Measurements from ENCODE around the gene CDC14B.

The CDC14B gene

GRCh38 chr9:96480736-96481135 is 138.9 kb downstream of the CDC14B start:
- DNase-seq, result no peak

DNA sequence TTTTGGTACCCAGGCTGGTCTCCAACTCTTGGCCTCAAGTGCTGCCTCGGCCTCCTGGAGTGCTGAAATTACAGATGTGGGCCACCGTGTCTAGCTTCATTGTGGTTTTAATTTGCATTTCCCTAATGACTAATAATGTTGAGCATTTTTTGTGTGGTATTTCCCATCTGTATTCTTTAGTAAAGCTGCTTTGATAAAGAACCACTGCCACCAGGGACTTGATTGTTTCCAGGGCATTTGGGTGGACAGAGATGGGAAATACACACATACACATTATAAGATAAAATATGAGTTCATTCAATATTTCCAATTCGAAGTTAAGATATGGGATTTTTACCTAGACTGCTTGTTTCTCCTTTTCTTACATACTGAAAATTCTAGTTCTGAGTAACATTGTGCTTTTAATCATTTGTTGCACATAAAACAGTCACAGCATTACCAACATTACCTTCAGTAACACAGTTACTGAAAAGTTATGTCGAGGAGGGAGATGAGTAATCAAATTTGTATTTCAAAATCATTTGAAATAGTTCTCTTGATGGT is 140.7 kb downstream of the CDC14B start:
- no peak for DNase-seq

DNA sequence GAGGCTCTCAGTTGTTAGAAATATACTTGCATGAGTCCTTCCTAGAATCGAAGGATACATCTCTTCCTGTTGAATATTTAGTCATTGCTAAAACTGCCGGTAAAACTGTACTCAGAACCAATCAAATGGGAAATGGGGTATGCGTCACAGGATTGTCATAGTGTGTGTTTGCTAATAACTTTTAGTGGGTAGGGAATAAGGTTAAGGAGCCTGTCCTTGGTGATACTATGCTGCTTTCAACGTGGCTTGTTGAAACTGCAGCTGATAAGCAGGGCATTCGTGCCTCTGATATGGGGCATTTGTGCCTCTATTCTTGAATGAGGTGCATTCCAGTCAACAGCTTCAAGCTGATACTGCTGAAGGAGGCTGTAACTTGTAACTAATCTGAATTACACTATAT is 143.1 kb downstream of the CDC14B start:
- no peak for DNase-seq

DNA sequence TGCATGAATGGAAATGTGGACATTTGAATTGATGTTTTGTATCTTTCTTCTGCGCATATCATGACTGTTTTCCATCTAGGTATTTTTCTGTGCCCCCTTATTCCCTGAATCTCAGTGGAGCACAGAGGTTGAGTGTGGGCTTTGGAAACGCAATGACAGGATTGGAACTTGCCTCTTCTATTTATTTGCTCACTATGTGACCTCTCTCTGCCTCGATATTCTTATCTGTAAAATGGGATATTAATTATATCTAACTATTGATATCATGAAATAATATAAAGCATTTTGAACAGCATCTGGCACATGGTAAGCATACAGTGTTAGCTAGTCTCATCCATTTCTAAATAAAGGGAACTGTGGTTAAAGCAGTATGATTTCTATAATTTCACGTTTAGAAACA is 143.6 kb downstream of the CDC14B start:
- no peak for DNase-seq

GRCh38 chr9:96467784-96468183 is 151.9 kb downstream of the CDC14B start:
- DNase-seq, result no peak

DNA sequence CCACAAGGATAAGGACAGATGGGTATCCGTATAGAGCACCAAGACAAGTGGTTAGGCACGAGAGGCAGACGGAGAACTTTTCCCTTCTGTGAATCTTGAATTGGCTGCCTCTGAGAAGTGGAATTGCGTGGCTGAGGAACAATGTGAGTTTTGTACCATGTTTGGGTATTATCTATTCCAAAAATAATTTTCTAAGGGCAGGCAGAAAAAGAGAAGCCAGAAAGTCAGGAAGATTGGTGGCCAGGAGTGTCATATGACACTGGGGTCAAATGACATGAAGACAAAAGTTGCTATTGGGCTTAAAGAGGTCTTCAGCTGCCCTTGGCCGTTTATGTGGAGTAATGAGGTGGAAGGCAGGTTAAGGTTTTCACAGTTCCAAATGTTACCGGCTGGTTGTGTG is 155.2 kb downstream of the CDC14B start:
- no peak for DNase-seq

- peak in 1 of 3 experiments; percentile 15 for DNase-seq
Observed at GRCh38 chr9:96462541-96462940, 157.1 kb downstream of the CDC14B start.

- DNase-seq, result no peak
Observed at GRCh38 chr9:96461336-96461735, 158.3 kb downstream of the CDC14B start.

GRCh38 chr9:96460882-96461281 is 158.8 kb downstream of the CDC14B start:
- DNase-seq, result no peak

DNA sequence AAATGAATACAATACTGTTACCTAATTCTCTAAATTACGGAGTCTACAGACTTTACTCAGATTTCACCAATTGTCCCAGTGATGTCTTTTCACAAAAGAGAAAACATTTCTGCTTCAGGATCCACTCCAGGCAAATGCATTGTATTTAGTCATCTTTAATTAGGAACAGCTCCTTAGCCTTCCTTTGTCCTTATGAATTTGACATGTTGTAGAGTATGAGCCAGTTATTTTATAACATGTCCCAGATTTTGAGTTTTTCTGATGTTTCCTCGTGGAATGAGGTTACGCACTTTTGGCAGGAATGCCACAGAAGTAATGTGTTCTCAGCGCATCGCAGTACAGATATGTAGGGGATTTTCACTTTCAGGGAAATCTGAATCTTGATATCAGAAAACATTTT is 159.2 kb downstream of the CDC14B start:
- no peak for DNase-seq

DNA sequence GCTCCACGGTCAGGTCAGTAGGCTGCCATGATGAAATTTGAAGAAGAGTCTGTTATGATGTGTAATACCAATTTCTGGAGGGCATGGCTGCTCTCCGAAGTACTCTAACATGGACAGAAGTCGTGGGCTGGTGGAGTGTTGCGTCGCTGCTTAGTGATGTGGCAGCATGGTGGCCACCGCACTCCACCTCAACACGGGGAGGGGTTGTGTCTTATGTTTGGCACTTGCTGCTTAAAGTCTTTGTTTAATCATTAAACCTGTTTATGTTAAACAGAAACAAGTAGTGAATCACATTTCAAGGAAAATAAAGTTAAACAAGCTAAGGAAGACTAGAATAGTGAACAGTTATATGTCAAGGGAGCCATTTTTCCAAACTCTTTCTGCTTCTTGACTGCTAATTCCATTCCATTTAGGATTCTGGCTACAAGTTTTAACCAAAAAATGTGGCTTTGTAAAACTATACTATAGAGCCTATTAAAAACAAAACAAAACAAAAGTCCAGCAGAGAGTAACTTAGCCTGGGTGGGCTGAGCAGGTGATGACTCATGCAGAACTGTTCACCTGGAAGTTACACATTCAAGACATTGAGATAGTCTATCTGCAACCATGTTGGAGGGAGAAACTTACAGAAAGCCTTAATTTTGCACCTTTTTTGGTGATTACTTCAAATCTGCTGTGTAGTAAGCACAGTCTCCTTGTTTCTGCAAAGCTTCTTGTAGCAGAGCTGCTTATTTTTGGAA is 160.2 kb downstream of the CDC14B start:
- DNase-seq, result no peak

- DNase-seq, result no peak
Observed at GRCh38 chr9:96458226-96458625, 161.4 kb downstream of the CDC14B start.

DNA sequence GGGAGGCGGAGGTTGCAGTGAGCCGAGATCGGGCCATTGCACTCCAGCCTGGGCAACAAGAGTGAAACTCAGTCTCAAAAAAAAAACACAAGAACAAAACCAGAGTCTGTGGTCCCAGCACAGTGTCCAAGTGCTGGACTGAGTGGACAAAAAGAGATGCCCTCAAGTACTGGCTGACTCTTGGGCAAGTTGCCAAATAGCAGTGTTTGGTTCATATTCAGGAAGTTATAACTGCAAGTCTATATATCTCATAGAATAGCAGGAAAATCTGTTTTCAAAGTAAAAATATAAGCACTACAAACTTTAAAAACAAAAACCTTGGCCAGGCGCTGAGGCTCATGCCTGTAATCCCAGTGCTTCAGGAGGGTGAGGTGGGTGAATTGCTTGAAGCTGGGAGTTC is 162.4 kb downstream of the CDC14B start:
- DNase-seq, result peak in 1 of 3 experiments; percentile 9

GRCh38 chr9:96453625-96454024 is 166.0 kb downstream of the CDC14B start:
- DNase-seq, result peak in 1 of 3 experiments; percentile 15

DNA sequence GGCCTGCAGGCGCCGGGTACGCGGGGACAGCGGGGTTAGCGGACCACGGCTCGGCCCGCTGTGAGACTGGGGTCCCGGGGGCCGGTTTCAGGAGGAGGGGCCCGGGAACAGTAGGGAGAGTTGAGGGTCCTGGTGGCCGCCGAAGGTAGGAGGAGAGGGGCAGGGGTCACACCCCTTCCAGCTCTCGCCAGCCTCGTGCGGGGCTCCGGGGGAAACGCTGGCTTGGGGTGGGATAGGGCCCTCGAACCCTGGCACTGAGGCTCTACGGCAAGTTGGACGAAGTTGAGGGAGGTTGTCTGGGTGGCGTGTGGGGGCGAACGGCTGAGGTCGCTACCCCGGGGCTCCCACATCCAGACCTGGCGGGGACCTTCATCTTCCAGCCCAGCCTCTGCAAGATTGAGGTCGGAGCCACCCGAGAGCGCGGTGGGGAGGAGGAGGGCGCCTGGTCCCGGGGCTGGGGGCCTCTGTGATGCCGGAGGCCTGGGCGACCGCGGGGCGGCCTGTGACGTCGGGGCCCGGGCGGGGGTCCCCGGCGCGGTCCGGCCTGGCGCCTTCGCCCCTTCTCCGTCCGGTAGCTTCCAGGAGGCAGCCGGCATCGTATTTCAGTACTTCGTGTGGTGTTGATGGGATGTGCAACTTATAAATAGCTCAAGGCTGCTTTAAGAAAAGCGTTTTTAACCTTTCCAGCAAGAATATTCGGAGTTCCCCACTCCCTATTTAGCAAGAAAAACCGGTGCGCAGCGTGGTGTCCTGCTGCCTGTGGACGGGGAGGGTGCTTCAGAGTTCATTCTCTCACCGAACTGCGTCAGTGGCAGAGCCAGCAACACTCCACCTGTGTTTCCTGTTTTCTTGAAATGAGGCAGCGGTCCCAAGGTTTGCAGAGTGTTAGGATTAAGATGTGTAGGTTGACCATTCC is 168.8 kb downstream of the CDC14B start:
- DNase-seq, result peak in 2 of 3 experiments; percentile 73 to 74

All from NCI-H1417 (cell line).